NCI-H510A treated with DMSO at 0.1 percent for 48 hours (cell line): ENCODE results near the gene USP46.

Source experiments
- DNase-seq: peaks from one replicate; lab custom pipeline; 2025; lab: John Stamatoyannopoulos, UW

The USP46 gene

DNA sequence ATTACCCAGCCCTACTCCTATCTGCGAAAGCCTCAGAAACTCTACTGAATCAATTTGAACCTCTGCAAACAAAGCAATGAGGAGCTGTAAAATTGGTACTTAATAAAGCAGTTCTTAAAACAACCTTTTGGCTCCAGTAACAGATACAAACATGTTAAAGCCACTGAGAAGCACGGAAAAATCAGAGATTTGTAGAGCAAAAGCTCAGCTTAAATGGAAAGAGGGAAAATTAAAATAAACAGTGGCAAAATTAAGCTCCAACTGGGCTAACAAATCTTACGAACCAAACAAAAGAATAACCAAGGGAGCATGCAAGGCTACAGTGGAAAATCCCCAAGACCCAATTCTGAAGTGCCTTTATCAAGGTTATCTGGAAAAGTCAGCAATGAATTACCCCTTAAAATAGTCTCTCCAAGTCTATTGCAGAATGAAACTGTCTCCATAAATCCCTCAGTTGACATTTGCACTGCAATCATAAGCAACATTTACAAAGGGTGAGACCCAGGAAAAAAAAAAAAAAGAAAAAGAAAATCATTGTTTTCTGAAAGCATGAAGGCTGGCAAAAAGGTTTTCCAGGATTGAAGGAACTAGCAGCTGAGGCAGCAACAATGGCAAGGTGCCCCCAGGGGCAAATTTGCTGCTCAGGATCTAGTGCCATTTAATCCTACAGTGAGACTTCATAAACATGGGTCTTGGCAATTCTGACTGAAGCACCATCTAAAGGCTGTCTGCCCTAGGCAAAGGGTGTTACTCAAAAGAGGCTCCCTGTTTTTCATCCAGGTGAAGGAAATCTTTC, 40.1 kb downstream of the USP46 start:
- no peak for DNase-seq

DNA sequence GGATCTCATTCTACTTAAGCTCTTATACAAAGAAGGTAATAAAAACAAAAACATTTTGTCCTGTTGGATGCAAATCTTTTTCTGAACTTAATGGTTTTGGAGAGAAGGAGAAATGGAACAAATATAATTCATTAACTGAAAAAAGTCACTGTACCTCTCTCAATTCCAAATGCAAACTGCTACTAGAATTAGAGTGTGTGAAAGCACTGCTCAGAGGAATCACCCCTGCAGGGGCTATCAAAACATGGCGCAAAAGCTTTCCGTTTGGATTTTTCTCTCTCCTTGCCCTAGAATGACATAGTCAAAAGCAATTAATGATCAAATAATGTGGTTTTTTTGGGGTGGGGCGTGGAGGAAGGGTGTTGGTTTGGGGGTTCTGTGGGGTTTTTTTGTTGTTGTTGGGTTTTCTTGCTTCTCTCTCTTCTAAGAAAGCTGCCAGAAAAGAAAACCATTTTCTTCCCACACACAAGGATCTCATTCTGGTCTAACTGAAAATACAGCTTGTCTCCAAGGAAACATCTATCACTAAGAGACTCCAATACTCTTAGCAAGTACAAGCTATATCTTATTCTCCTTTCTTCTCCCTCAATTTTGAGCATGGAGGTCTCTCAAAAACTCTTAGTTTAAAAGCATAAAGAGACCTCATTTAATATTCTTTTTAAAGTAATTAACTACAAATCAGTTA, 41.6 kb downstream of the USP46 start:
- no peak for DNase-seq

DNA sequence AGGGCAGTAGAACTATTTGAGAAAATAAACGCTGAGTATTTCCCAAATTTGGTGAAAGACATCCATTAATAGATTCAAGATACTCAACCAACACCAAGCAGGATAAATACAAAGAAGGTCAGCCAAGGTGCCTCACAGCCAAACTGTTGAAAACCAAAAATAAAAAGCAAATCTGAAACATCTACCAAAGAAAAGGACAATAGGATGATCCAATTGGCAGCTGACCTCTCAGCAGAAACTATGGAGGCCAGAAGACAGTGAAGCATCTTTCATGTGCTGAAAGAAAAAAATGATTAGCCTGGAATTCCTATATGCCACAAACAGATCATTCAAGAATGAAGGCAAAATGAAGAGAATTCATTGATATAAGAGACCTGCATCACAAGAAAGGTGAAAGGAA, 44.9 kb downstream of the USP46 start:
- DNase-seq = no peak

DNA sequence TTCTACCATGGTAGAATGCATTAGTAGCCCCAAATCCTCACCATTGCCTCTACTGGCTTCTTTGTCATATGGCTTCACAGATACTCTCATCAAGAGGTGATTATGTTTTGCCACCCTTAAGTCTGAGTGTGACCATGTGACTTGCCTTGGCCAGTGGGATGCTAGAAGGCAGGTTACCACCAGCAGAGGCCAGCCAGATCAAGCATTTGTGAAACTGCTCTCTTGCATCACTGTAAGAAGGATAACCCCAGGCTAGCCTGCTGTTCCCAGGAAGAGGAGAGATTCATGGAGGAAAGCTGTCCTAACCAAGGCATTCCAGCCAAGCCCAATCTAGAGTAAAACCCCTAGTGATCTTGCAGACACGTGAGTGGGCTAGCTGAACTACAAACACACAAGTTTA, 46.8 kb downstream of the USP46 start:
- no peak for DNase-seq

DNA sequence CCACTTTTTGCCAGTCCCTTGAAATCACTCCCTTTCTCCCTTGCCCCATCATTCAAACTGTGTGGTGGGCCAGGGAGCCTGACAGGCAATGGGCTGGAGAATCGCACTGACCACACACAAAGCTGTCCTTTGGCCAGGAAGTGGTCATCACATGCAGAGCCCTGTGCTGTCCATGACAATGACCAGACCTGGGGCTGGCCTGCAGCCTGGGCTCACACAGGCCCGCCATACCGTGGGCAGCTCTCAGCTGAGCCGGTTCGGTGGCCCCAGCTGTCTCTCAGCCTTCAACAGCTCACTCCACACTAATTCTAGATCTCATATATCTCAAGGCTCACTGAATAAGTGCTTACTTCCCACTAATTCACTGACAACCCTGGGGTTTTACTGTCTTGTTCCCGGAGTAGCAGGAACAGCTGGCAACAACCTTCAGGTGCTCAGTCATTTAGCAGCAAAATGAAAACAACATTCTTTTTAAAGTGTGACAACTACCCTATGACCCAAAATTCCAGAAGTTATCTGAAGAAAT, 48.0 kb downstream of the USP46 start:
- no peak for DNase-seq

DNA sequence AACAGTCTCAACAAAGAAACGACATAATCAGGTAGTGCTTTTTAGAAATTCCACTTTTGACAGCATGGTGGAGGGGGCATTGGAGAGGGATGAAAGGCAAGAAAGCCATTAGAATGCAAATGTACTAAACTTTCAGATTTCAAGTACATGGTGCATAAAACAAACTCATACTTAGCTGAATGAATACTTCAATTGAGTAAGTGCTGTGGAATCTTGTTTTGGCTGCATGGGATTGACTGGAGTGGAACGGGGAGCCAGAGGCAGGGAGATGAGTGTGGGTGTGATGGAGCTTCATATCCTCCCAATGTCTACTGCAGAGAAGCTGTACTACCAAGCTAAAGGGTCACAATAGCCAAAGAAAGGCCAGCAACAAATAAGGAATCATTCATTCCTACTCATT, 52.4 kb downstream of the USP46 start:
- no peak for DNase-seq

DNA sequence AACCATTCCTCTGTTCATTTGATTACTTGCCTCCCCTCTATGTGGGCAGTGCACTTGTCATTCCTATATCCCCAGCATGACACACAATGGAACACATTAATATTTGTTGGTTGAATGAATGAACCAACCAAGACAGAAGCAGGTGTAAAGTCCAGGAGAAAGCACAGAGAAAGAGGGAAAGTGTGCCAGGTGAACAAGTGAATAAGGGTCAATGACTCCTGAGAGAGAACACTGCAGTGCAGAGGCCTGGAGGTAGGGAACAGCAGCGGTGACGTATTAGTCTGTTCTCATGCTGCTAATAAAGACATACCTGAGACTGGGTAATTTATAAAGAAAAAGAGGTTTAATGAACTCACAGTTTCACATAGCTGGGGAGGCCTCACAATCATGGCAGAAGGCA, 53.1 kb downstream of the USP46 start:
- DNase-seq = no peak

DNA sequence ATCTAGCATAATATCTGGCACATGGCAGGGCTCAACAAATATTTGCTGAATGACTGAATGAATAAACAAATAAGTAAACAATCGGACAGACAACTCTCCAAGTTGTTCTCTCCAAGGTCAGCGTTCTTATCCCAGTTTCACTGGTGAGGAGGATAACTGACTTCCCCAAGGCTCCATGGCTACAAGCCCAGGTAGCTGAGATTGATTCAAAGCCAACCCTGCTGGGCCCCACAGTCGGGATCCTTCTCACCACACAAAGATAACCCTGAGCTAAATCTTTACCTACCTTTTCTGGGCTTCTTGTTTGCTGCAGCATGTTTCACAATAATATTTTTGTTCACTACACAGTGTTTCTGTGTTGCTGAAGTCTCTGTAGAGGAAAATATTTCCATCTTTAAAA, 54.9 kb downstream of the USP46 start:
- DNase-seq = no peak

DNA sequence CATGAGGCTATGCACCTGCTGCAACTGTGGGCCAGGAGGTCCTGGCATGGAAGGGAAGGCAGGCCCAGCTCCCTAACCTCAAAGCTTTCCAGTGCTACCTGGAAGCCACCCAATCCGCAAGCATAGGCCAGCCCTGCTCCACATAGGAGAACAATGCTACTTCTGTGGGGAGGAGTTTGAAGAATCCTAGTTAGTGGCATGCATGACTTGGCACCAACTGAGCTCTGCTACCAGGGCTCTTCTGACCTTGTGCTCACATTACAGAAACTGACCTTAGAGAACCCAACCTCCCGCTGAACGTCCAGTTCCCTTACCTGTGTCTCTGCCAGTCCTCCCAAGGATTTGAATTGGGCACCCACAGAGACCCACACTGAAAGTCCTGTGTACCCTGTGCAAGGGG, 58.8 kb downstream of the USP46 start:
- DNase-seq = no peak

DNA sequence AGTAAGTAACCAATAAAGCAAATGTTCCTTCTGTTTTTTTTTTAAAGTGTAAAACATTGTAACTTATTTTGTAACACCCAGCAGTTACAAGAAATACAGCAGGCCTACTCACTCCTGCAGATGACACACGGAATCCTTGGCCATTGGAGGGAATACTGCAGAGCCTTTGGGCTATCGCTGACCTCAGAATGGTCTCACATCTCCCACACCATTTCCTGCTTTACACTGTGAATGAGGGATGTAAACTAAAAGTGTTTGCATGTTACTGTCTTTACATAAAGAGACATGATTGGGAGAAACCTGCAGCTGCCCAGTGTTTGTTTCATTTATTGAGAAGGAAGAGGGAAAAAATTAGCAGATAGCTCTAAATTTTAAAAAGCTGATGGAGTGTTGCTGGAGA, 64.1 kb downstream of the USP46 start:
- DNase-seq = no peak

DNA sequence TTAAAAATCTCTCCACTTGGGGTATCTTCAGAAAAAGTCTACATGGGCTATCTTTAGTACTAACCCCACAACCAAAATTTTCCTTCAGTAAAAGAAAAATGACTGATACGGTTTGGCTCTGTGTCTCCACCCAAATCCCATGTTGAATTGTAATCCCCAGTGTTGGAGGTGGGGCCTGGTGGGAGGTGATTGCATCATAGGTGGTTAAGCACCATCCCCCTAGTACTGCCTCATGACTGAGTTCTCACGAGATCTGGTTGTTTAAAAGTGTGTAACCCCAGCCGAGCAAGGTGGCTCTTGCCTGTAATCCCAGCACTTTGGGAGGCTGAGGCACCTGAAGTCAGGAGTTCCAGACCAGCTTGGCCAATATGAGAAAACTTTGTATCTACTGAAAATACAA, 66.8 kb downstream of the USP46 start:
- no peak for DNase-seq

DNA sequence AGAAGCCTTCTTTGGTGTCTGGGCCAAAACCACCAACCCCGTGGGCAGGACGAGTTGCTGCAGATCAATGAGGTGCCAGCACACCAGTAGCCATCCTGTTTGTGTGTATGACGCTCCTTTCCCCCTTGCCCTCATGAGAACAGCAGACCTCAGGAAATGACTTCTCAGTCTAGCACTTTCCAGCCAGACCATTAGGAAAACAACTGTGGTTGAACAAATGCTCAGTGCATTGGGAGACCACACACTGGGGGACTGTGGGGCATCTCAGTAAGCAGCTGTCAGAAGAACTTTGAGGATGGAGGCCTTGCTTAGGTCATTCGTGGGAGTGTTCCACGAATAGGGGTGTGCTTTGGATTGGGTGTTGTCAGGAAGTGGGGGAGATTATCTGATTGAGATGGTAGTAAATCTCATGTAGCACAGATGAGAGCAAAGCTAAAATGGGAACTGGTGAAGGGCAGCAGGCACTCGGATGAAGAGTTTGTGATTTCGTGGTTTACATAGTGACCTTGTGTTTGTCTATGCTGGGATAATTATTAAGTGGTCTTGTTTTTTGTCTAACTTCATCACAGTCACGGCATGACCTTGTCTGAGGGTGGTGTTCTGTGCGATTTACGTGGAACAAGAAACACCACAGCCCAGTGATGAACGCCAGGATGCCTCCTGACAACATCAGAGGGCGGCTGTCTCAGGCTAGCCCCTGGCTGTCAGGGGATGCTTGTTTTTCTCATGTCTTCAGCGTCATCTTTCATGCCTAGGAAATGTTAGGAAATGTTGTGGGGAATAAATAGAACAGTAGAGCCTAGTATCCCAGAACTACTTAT, 70.1 kb downstream of the USP46 start:
- DNase-seq = no peak

DNA sequence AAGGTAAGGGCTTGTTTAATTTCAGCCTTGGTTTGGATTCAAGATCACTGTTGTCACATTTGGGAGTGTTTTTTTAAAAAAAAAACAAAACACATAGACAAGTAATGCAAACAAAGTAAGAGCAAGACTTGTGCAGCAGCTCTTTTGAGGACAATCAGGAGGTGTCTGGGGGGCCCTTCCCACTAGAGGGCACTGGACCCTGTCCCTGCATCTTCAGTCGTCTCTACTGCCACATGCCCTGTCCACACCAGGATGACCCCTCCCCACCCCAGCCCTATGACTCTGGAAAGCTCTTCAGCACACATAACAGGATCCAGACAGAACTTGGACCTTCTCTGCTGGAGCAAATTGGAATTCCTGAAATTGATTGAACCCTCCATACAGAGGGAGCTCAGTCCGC, 71.0 kb downstream of the USP46 start:
- no peak for DNase-seq

DNA sequence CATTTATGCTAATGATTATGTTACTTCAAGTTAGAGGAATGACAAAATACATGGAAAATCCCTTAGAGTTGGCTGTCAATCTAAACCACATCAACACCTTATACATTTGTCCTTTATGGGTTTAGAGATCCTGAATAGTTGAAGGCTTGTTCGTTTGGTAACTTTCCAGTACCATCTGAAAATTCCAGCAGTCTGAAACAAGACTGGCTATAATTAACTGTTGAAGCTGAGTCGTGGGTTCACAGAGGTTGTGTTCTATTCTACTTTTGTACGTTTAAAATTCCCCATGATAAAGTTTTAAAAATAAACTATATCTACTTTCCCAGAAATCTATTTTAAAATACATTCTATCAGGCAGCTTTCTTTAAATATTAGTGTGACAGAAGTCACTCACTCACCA, 73.0 kb downstream of the USP46 start:
- no peak for DNase-seq

DNA sequence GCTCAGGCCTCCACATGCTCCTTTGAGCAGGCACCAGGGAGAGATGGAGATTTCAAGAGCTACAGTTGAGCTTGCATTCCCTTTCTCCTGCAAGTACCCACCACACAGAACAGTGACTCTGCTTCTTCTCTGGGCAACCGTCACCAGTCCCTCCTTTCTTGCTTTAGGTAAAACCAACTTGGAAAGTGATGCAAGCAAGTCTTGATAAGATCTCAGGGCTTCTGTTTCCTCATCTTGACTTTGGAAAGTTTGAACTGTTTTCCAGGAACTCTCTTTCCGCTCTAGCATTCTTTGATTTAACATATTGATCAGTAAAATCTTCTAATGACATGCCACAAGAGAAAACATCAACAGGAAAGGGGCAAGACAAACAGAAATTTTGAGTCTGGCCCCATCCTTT, 73.7 kb downstream of the USP46 start:
- no peak for DNase-seq

DNA sequence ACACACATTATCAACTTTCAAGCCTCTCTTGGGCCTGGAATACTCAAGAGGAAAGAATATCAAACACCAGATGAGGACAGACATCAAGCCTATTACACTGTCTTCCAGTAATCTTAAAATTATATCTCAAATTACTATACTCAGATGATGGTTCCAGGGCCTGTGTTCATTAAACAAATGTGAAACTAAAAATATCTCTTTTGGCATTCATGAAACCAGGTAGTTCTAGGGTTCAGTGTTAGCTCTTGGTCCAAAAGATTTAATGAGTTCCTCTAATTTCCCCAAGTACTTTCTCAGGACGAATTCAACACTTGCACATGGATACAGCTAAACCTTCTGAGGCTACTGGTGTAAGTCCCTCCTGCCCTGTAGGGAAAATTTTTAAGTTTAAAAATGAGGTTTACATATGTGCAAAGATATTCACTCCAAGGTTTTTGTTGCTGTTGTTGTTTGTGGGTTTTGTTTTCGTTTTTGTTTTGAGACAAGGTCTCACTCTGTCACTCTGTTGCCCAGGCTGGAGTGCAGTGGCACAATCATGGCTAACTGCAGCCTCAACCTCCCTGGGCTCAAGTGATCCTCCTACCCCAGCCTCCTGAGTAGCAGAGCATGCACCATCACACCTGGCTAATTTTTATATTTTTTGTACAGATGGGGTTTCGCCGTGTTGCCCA, 79.4 kb downstream of the USP46 start:
- no peak for DNase-seq

DNA sequence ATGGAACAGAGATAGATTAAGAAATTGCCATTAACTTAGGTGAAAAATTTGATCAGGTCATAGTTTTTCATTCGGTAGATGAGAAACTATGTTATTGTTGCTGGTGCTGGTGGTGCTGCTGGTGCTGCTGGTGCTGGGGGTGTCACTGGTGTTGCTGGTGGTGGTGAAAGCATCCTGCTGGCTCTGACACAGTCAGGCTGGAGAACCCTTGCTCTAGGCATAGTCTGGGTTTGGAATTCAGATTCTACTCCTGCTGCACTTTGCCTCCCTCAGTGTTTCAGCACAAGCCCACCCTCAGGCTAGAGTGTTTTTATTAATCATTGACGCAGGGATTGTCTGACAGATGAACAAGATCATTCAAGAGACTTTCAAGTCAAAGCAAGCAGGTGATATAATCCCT, 80.2 kb downstream of the USP46 start:
- no peak for DNase-seq

DNA sequence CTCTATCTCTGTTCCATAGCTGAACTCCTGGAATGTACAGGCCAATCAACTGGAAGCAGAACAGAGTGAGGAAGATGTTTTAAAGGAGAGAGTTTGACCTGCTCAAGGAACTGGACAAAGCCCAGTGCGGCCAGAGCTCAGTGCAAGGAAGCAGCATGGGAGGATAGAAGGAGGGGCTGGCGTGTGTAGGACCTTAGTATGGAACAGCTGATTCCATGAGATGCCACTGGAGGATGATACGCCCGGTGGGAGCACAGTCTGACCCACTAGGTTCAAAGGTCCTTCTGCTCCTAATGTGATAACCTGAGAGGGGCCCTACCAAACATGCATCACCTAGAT, 81.5 kb downstream of the USP46 start:
- no peak for DNase-seq

DNA sequence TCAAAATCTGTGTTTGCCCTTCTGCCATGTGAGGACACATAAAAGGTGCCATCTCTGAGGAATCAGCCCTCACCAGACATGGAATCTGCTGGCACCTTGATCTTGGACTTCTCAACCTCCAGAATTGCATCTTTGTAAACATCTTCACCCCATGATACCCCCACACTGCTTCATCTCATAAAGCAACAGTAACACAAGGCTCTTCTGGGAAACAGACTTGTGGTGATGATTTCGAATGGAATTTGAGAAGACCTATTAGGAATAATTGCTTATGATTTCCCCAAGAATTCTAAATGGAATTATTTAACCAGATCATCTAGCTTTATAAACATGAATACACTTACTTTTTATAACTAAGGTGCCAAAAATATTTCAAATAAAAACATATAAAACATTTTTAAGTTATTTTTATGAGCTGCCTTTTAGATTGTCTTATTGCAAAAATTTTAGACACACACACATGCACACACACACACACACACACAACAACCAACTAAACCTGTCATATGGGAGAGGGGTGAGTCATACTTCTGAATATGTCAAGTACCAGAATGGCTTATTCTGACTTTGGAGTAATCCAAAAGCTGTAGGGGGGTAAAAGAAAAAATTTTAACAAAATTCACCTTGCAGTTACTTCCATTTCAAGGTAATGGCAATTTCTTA, 82.0 kb downstream of the USP46 start:
- DNase-seq = no peak

DNA sequence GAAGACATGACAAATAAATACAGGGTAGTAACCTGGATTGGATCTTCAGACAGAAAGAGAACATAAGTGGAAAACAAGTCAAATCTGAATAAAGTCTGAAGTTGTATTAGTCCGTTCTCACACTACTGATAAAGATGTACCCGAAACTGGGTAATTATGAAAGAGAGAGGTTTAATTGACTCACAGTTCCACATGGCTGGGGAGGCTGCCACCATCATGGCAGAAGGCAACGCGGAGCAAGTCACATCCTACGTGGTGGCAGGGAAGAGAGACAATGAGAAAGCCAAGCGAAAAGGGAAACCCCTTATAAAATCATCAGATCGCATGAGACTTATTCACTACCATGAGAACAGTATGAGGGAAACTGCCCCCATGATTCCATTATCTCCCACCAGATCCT, 82.8 kb downstream of the USP46 start:
- no peak for DNase-seq

DNA sequence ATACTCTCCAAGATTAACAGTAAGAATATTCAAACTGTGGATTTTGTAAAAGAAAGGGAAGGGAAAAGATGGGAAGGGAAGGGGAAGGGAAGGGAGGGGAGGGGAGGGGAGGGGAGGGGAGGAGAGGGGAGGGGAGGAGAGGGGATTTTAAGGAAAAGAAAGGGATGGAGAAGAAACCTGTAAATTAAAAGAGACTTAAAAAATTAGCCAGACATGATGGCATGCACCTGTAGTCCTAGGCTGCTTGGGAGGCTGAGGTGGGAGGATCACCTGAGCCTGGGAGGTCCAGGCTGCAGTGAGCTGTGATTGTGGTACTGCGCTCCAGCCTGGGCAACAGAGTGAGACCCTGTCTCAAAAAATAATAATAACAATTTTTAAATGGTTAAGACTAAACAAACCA, 83.7 kb downstream of the USP46 start:
- DNase-seq = no peak

DNA sequence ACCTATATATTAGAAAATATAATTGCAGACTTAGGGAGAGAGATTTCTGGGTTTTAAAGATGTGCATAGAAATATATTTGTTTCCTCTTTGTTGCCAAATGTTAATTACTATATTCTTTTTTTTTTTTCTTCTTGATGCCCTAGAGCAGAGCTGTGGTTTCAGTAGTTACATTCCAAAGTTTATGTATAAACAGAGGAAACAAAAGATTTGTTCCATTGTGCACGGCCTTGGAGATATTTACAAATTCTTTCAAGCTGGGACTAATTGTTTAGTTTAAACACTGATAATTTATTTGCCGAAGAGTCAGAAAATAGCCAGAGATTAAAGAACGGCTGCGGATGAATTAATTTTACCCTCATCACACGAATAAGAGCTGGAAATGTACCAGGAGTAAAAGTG, 85.1 kb downstream of the USP46 start:
- no peak for DNase-seq
